Measurements from ENCODE around the gene GTPBP6.
"Not testable (repeated sequence)": the region's sequence is repeated elsewhere in the genome, so short reads cannot be mapped to it uniquely, and the experiment has no call there.

The GTPBP6 gene

GRCh38 chrX:290476-291166, 28.0 kb downstream of the GTPBP6 start:
- no peak for DNase-seq

- DNase-seq = no peak
These were observed 30.0 kb downstream of the GTPBP6 start for GRCh38 chrX:288561-288991.

- no peak for DNase-seq
These were observed 30.9 kb downstream of the GTPBP6 start for GRCh38 chrX:287670-288069.

- DNase-seq = no peak
These were observed 33.4 kb downstream of the GTPBP6 start for GRCh38 chrX:285076-285677.

- peak; percentile 74 to 91 (median 86) for DNase-seq
These were observed 35.3 kb downstream of the GTPBP6 start for GRCh38 chrX:283115-283845.

GRCh38 chrX:282000-282681, 36.5 kb downstream of the GTPBP6 start:
- not testable (repeated sequence) for DNase-seq

- no peak for DNase-seq
These were observed 37.2 kb downstream of the GTPBP6 start, which contains the start of gene PLCXD1 for GRCh38 chrX:281166-281999. Gene PLCXD1 (plus strand): TSS chrX:281381. CDS start chrX:284188, 2,807 bp downstream.

GRCh38 chrX:280722-281121, 37.9 kb downstream of the GTPBP6 start:
- DNase-seq = not testable (repeated sequence)

- DNase-seq = not testable (repeated sequence)
These were observed 38.6 kb downstream of the GTPBP6 start for GRCh38 chrX:279757-280604.

GRCh38 chrX:276581-277201, 41.9 kb downstream of the GTPBP6 start:
- DNase-seq = peak in 1 of 5 donors; percentile 14

GRCh38 chrX:275967-276580, 42.5 kb downstream of the GTPBP6 start:
- peak in 4 of 5 donors; percentile 37 to 54 (median 41) for DNase-seq

GRCh38 chrX:275476-275966, 43.1 kb downstream of the GTPBP6 start:
- no peak for DNase-seq

- no peak for DNase-seq
These were observed 43.6 kb downstream of the GTPBP6 start for GRCh38 chrX:274904-275475.

GRCh38 chrX:270848-271367, 47.7 kb downstream of the GTPBP6 start:
- no peak for DNase-seq

GRCh38 chrX:267771-268261, 50.8 kb downstream of the GTPBP6 start:
- no peak for DNase-seq

GRCh38 chrX:265502-265901, 53.1 kb downstream of the GTPBP6 start:
- no peak for DNase-seq

- no peak for DNase-seq
These were observed 53.8 kb downstream of the GTPBP6 start for GRCh38 chrX:264634-265455.

- DNase-seq = not testable (repeated sequence)
These were observed 54.6 kb downstream of the GTPBP6 start for GRCh38 chrX:264006-264405.

Measured in T-helper 1 cell (primary cell).